SHP77 (cell line): ENCODE measurements around the gene RSPRY1.

Experiments
- DNase-seq, 2 experiments: peaks; one replicate each; lab custom pipeline; 2025; lab: John Stamatoyannopoulos, UW

The RSPRY1 gene

GRCh38 chr16:57224651-57225335 is 38.7 kb downstream of the RSPRY1 start:
- DNase-seq = no peak

GRCh38 chr16:57225978-57226377 is 39.8 kb downstream of the RSPRY1 start:
- no peak for DNase-seq

GRCh38 chr16:57226701-57227621 is 40.8 kb downstream of the RSPRY1 start:
- DNase-seq = no peak

- DNase-seq = no peak
Observed at GRCh38 chr16:57229079-57229478, 43.0 kb downstream of the RSPRY1 start.

- no peak for DNase-seq
Observed at GRCh38 chr16:57231821-57232350, 45.8 kb downstream of the RSPRY1 start.

GRCh38 chr16:57233944-57234706 is 48.0 kb downstream of the RSPRY1 start:
- DNase-seq = no peak

- DNase-seq = no peak
Observed at GRCh38 chr16:57234707-57235092, 48.6 kb downstream of the RSPRY1 start.

- peak in 1 of 2 experiments; percentile 38 for DNase-seq
Observed at GRCh38 chr16:57235128-57236021, 49.2 kb downstream of the RSPRY1 start.

GRCh38 chr16:57236022-57236350 is 49.9 kb downstream of the RSPRY1 start:
- DNase-seq = no peak

GRCh38 chr16:57238682-57239081 is 52.6 kb downstream of the RSPRY1 start:
- DNase-seq = no peak

- DNase-seq = no peak
Observed at GRCh38 chr16:57239107-57239506, 53.0 kb downstream of the RSPRY1 start.

- DNase-seq = no peak
Observed at GRCh38 chr16:57240851-57241250, 54.7 kb downstream of the RSPRY1 start.

GRCh38 chr16:57242650-57243049 is 56.5 kb downstream of the RSPRY1 start:
- no peak for DNase-seq

- no peak for DNase-seq
Observed at GRCh38 chr16:57244463-57244766, 58.3 kb downstream of the RSPRY1 start.

- peak; percentile 91 to 97 for DNase-seq
Observed at GRCh38 chr16:57244767-57245471, 58.8 kb downstream of the RSPRY1 start, which contains the start of gene ARL2BP. ARL2BP (plus strand) TSS chr16:57245259; CDS start chr16:57245368, 109 bp downstream.

- DNase-seq = peak in 1 of 2 experiments; percentile 37
Observed at GRCh38 chr16:57245472-57246113, 59.5 kb downstream of the RSPRY1 start.

- no peak for DNase-seq
Observed at GRCh38 chr16:57251352-57251751, 65.2 kb downstream of the RSPRY1 start.

- DNase-seq = no peak
Observed at GRCh38 chr16:57252148-57252721, 66.1 kb downstream of the RSPRY1 start.

- DNase-seq = no peak
Observed at GRCh38 chr16:57253466-57253865, 67.3 kb downstream of the RSPRY1 start.
